Memory B cell (primary cell): ENCODE data around the gene IGBP1.
A peak's percentile ranks its signal among the peaks of the same experiment; 100 is the strongest.

Source experiments
- ATAC-seq: fragments of 150-1000 bp; cut with Tn5 transposase; 2 replicates; pipeline ENCODE4 v1.10.0; 2021; ENCODE audit warnings: low read depth, mild to moderate bottlenecking, moderate library complexity
- DNase-seq, 2 donors: peaks; one replicate each; pipeline ENCODE4 v3.0.0; 2022; ENCODE audit warnings: low spot score in 2 of 2
- H3K27ac Mint-ChIP-seq: one replicate; pipeline ENCODE4 v1.8.0; 2022; ENCODE audit warnings: mild to moderate bottlenecking, moderate library complexity, mixed read lengths
- H3K27me3 Mint-ChIP-seq: one replicate; pipeline ENCODE4 v1.8.0; 2022; ENCODE audit warnings: mixed read lengths
- H3K36me3 Mint-ChIP-seq: one replicate; pipeline ENCODE4 v1.8.0; 2022; ENCODE audit warnings: mild to moderate bottlenecking, mixed read lengths
- H3K4me1 Mint-ChIP-seq: one replicate; pipeline ENCODE4 v1.8.0; 2022; ENCODE audit warnings: mixed read lengths
- H3K4me3 Mint-ChIP-seq: one replicate; pipeline ENCODE4 v1.8.0; 2022; ENCODE audit warnings: mild to moderate bottlenecking, moderate library complexity, mixed read lengths
- H3K9me3 Mint-ChIP-seq: one replicate; pipeline ENCODE4 v1.8.0; 2022; ENCODE audit warnings: mixed read lengths

The IGBP1 gene

GRCh38 chrX:70129816-70130215 lies 3.4 kb upstream of the IGBP1 start:
- DNase-seq (no peak), ATAC-seq (no peak)
- H3K9me3 Mint-ChIP-seq = no peaks in the 10 kb centered on the region
- no peak overlapping the region for H3K4me3 Mint-ChIP-seq
- peaks cover 6% of the 10 kb centered on the region for H3K4me1 Mint-ChIP-seq
- H3K36me3 Mint-ChIP-seq = no peaks in the 10 kb centered on the region
- H3K27me3 Mint-ChIP-seq = no peaks in the 10 kb centered on the region
- no peak overlapping the region for H3K27ac Mint-ChIP-seq

- Mint-ChIP-seq H3K36me3 (peaks cover 9% of the 10 kb centered on the region), H3K9me3 (no peaks in the 10 kb centered on the region), H3K4me3 (no peak overlapping the region), H3K4me1 (peaks cover 16% of the 10 kb centered on the region), H3K27ac (no peak overlapping the region), H3K27me3 (no peaks in the 10 kb centered on the region)
- no peak for ATAC-seq
- DNase-seq = no peak
Measured at GRCh38 chrX:70132224-70132623, 1.0 kb upstream of the IGBP1 start.

- Mint-ChIP-seq H3K36me3 (peaks cover 11% of the 10 kb centered on the region), H3K4me1 (peaks cover 16% of the 10 kb centered on the region), H3K9me3 (no peaks in the 10 kb centered on the region), H3K4me3 (peak overlapping the region; percentile 95), H3K27ac (peak overlapping the region; percentile 99), H3K27me3 (no peaks in the 10 kb centered on the region)
- ATAC-seq (peak; percentile 1), DNase-seq (no peak)
Measured at GRCh38 chrX:70132877-70133302, 357 bp upstream of the IGBP1 start.

- Mint-ChIP-seq H3K27me3 (no peaks in the 10 kb centered on the region), H3K4me3 (peak overlapping the region; percentile 95), H3K4me1 (peaks cover 16% of the 10 kb centered on the region), H3K9me3 (no peaks in the 10 kb centered on the region), H3K27ac (peak overlapping the region; percentile 99), H3K36me3 (peaks cover 11% of the 10 kb centered on the region)
- peak; percentile 12 for ATAC-seq
- no peak for DNase-seq
Measured at GRCh38 chrX:70134116-70134477, 850 bp downstream of the IGBP1 start.

GRCh38 chrX:70138622-70139021 lies 5.4 kb downstream of the IGBP1 start:
- Mint-ChIP-seq H3K36me3 (peaks cover 30% of the 10 kb centered on the region), H3K27me3 (no peaks in the 10 kb centered on the region), H3K4me1 (peaks cover 26% of the 10 kb centered on the region), H3K4me3 (no peak overlapping the region), H3K9me3 (no peaks in the 10 kb centered on the region), H3K27ac (no peak overlapping the region)
- ATAC-seq (no peak), DNase-seq (no peak)

- Mint-ChIP-seq H3K9me3 (no peaks in the 10 kb centered on the region), H3K27me3 (no peaks in the 10 kb centered on the region), H3K4me3 (no peak overlapping the region), H3K4me1 (peaks cover 22% of the 10 kb centered on the region), H3K27ac (no peak overlapping the region), H3K36me3 (peaks cover 30% of the 10 kb centered on the region)
- DNase-seq (no peak), ATAC-seq (no peak)
Measured at GRCh38 chrX:70139736-70140135, 6.5 kb downstream of the IGBP1 start.

- Mint-ChIP-seq H3K4me1 (peaks cover 18% of the 10 kb centered on the region), H3K9me3 (no peaks in the 10 kb centered on the region), H3K4me3 (no peak overlapping the region), H3K27me3 (no peaks in the 10 kb centered on the region), H3K36me3 (peaks cover 24% of the 10 kb centered on the region), H3K27ac (no peak overlapping the region)
- ATAC-seq (no peak), DNase-seq (no peak)
Measured at GRCh38 chrX:70141373-70141772, 8.1 kb downstream of the IGBP1 start.

- ATAC-seq (no peak), DNase-seq (no peak)
- Mint-ChIP-seq H3K9me3 (no peaks in the 10 kb centered on the region), H3K27me3 (no peaks in the 10 kb centered on the region), H3K27ac (no peak overlapping the region), H3K4me3 (no peak overlapping the region), H3K4me1 (peaks cover 2% of the 10 kb centered on the region), H3K36me3 (peaks cover 8% of the 10 kb centered on the region)
Measured at GRCh38 chrX:70166601-70167590, 33.6 kb downstream of the IGBP1 start.

- peaks cover 2% of the 10 kb centered on the region for H3K4me1 Mint-ChIP-seq
- no peak overlapping the region for H3K4me3 Mint-ChIP-seq
- DNase-seq (no peak), ATAC-seq (no peak)
- no peaks in the 10 kb centered on the region for H3K9me3 Mint-ChIP-seq
- no peaks in the 10 kb centered on the region for H3K27me3 Mint-ChIP-seq
- H3K36me3 Mint-ChIP-seq = peaks cover 8% of the 10 kb centered on the region
- peak overlapping the region; percentile 68 for H3K27ac Mint-ChIP-seq
Measured at GRCh38 chrX:70168238-70169188, 35.3 kb downstream of the IGBP1 start.

GRCh38 chrX:70169281-70169680 lies 36.0 kb downstream of the IGBP1 start:
- H3K4me3 Mint-ChIP-seq = no peak overlapping the region
- DNase-seq (no peak), ATAC-seq (no peak)
- H3K4me1 Mint-ChIP-seq = peaks cover 2% of the 10 kb centered on the region
- H3K9me3 Mint-ChIP-seq = no peaks in the 10 kb centered on the region
- no peaks in the 10 kb centered on the region for H3K27me3 Mint-ChIP-seq
- peaks cover 5% of the 10 kb centered on the region for H3K36me3 Mint-ChIP-seq
- no peak overlapping the region for H3K27ac Mint-ChIP-seq

GRCh38 chrX:70171624-70172023 lies 38.4 kb downstream of the IGBP1 start:
- ATAC-seq = no peak
- H3K4me3 Mint-ChIP-seq = no peak overlapping the region
- H3K36me3 Mint-ChIP-seq = no peaks in the 10 kb centered on the region
- no peak overlapping the region for H3K27ac Mint-ChIP-seq
- no peaks in the 10 kb centered on the region for H3K27me3 Mint-ChIP-seq
- H3K9me3 Mint-ChIP-seq = no peaks in the 10 kb centered on the region
- H3K4me1 Mint-ChIP-seq = peaks cover 2% of the 10 kb centered on the region
- no peak for DNase-seq

GRCh38 chrX:70172221-70172620 lies 39.0 kb downstream of the IGBP1 start:
- Mint-ChIP-seq H3K27me3 (no peaks in the 10 kb centered on the region), H3K4me1 (peaks cover 8% of the 10 kb centered on the region), H3K27ac (no peak overlapping the region), H3K9me3 (no peaks in the 10 kb centered on the region), H3K4me3 (no peak overlapping the region), H3K36me3 (no peaks in the 10 kb centered on the region)
- ATAC-seq (no peak), DNase-seq (no peak)

- Mint-ChIP-seq H3K4me1 (peaks cover 8% of the 10 kb centered on the region), H3K36me3 (no peaks in the 10 kb centered on the region), H3K27me3 (no peaks in the 10 kb centered on the region), H3K9me3 (no peaks in the 10 kb centered on the region), H3K27ac (no peak overlapping the region), H3K4me3 (no peak overlapping the region)
- ATAC-seq (no peak), DNase-seq (no peak)
Measured at GRCh38 chrX:70172964-70173363, 39.7 kb downstream of the IGBP1 start.

- Mint-ChIP-seq H3K36me3 (no peaks in the 10 kb centered on the region), H3K27me3 (no peaks in the 10 kb centered on the region), H3K9me3 (no peaks in the 10 kb centered on the region), H3K4me3 (no peak overlapping the region), H3K27ac (no peak overlapping the region), H3K4me1 (peaks cover 8% of the 10 kb centered on the region)
- ATAC-seq = no peak
- DNase-seq = no peak
Measured at GRCh38 chrX:70174754-70175153, 41.5 kb downstream of the IGBP1 start.
